H9 (cell line): ENCODE measurements around the gene HSF2. TPM values are rescaled to one million over a fixed set of nuclear protein-coding genes. Genes with fewer than 3 reads are reported as not detected.

Source experiments
- DNase-seq: peaks from one replicate; pipeline ENCODE4 v3.0.0-alpha.2; 2017
- H2AFZ ChIP-seq: one replicate; pipeline ENCODE4 v1.6.1; 2013; ENCODE audit warnings: mild to moderate bottlenecking, low read length, control low read depth, moderate library complexity
- H2AK5ac ChIP-seq: 2 replicates; pipeline ENCODE4 v1.6.1; 2013; ENCODE audit warnings: low read length, control low read depth, mixed read lengths; ENCODE audit not compliant: insufficient read length
- H2BK120ac ChIP-seq: one replicate; pipeline ENCODE4 v1.6.1; 2013; ENCODE audit warnings: low read depth, mild to moderate bottlenecking, low read length, control low read depth, inconsistent platforms; ENCODE audit not compliant: poor library complexity, severe bottlenecking
- H2BK12ac ChIP-seq: 2 replicates; pipeline ENCODE4 v1.6.1; 2013; ENCODE audit warnings: low read length, control low read depth, mixed read lengths, low read depth; ENCODE audit not compliant: insufficient read length
- H2BK15ac ChIP-seq: 2 replicates; pipeline ENCODE4 v1.6.1; 2013; ENCODE audit warnings: low read depth, low read length, control low read depth
- H2BK20ac ChIP-seq: one replicate; pipeline ENCODE4 v1.6.1; 2013; ENCODE audit warnings: low read depth, mild to moderate bottlenecking, low read length, control low read depth, inconsistent platforms; ENCODE audit not compliant: poor library complexity, severe bottlenecking
- H2BK5ac ChIP-seq: 2 replicates; pipeline ENCODE4 v1.6.1; 2013; ENCODE audit warnings: low read length, control low read depth, mixed read lengths; ENCODE audit not compliant: insufficient read length
- H3K14ac ChIP-seq: 2 replicates; pipeline ENCODE4 v1.6.1; 2013; ENCODE audit warnings: low read length, control low read depth; ENCODE audit not compliant: insufficient read depth
- H3K18ac ChIP-seq: 2 replicates; pipeline ENCODE4 v1.6.1; 2013; ENCODE audit warnings: low read depth, mild to moderate bottlenecking, mixed read lengths, low read length, control low read depth; ENCODE audit not compliant: insufficient read length
- H3K23ac ChIP-seq: 2 replicates; pipeline ENCODE4 v1.6.1; 2013; ENCODE audit warnings: low read length, control low read depth, mixed read lengths, low read depth; ENCODE audit not compliant: insufficient read length
- H3K23me2 ChIP-seq: 2 replicates; pipeline ENCODE4 v1.6.1; 2013; ENCODE audit warnings: low read depth, mild to moderate bottlenecking, mixed read lengths, low read length, control low read depth; ENCODE audit not compliant: insufficient read length, poor library complexity, severe bottlenecking
- H3K27ac ChIP-seq: 2 replicates; pipeline ENCODE4 v1.5.1; 2013; ENCODE audit warnings: low read length, control low read depth, mixed read lengths, low read depth; ENCODE audit not compliant: insufficient read length
- H3K27me3 ChIP-seq: 2 replicates; pipeline ENCODE4 v1.6.1; 2013; ENCODE audit warnings: low read length, control low read depth, inconsistent platforms; ENCODE audit not compliant: insufficient read depth
- H3K4ac ChIP-seq: 2 replicates; pipeline ENCODE4 v1.6.1; 2013; ENCODE audit warnings: low read depth, mild to moderate bottlenecking, control low read depth, inconsistent platforms, low read length, moderate library complexity
- H3K4me1 ChIP-seq: 2 replicates; pipeline ENCODE4 v1.6.1; 2013; ENCODE audit warnings: low read length, control low read depth, inconsistent platforms; ENCODE audit not compliant: insufficient read depth
- H3K4me2 ChIP-seq: 2 replicates; pipeline ENCODE4 v1.6.1; 2013; ENCODE audit warnings: low read length, control low read depth, mixed read lengths; ENCODE audit not compliant: insufficient read length, insufficient read depth
- H3K56ac ChIP-seq: 2 replicates; pipeline ENCODE4 v1.6.1; 2013; ENCODE audit warnings: low read depth, mild to moderate bottlenecking, mixed read lengths, low read length, control low read depth; ENCODE audit not compliant: insufficient read length
- H3K79me1 ChIP-seq: 2 replicates; pipeline ENCODE4 v1.6.1; 2013; ENCODE audit warnings: low read depth, mild to moderate bottlenecking, moderate library complexity, low read length, control low read depth, inconsistent platforms; ENCODE audit not compliant: insufficient read depth, poor library complexity, severe bottlenecking
- H3K79me2 ChIP-seq: 2 replicates; pipeline ENCODE4 v1.6.1; 2013; ENCODE audit warnings: low read length, control low read depth, inconsistent platforms; ENCODE audit not compliant: insufficient read depth
- H3K9ac ChIP-seq: 2 replicates; pipeline ENCODE4 v1.6.1; 2013; ENCODE audit warnings: low read length, control low read depth, mixed read lengths; ENCODE audit not compliant: insufficient read length; ENCODE audit errors: extremely low read depth
- H3K9me3 ChIP-seq: one replicate; pipeline ENCODE4 v1.6.1; 2013; ENCODE audit warnings: low read depth, low read length, inconsistent platforms; ENCODE audit not compliant: control insufficient read depth
- H3T11ph ChIP-seq: one replicate; pipeline ENCODE4 v1.6.1; 2013; ENCODE audit warnings: mild to moderate bottlenecking, low read length, control low read depth, inconsistent platforms
- H4K20me1 ChIP-seq: one replicate; pipeline ENCODE4 v1.6.1; 2013; ENCODE audit not compliant: control insufficient read depth, insufficient read length, insufficient read depth
- H4K5ac ChIP-seq: 2 replicates; pipeline ENCODE4 v1.6.1; 2013; ENCODE audit warnings: low read depth, mild to moderate bottlenecking, mixed read lengths, low read length, control low read depth; ENCODE audit not compliant: insufficient read length
- H4K8ac ChIP-seq: replicated peaks from 2 replicates; pipeline ENCODE4 v1.6.1; 2013; ENCODE audit warnings: low read length, control low read depth, mixed read lengths, low read depth; ENCODE audit not compliant: insufficient read length
- H4K91ac ChIP-seq: 2 replicates; pipeline ENCODE4 v1.6.1; 2013; ENCODE audit warnings: low read depth, mild to moderate bottlenecking, moderate library complexity, mixed read lengths, low read length, control low read depth; ENCODE audit not compliant: insufficient read length
- H3K27ac Mint-ChIP-seq, 3 experiments: 2 replicates in 2 of 3; 3 replicates in 1 of 3; pipeline ENCODE4 v1.8.0; 2020 to 2021; ENCODE audit warnings: mixed read lengths in 3 of 3, mild to moderate bottlenecking in 1 of 3, moderate library complexity in 1 of 3
- H3K27me3 Mint-ChIP-seq: 2 replicates; pipeline ENCODE4 v1.8.0; 2021; ENCODE audit warnings: low read depth, mild to moderate bottlenecking, moderate library complexity, mixed read lengths
- H3K36me3 Mint-ChIP-seq, 3 experiments: 2 replicates in 2 of 3; 3 replicates in 1 of 3; pipeline ENCODE4 v1.8.0; 2020 to 2021; ENCODE audit warnings: low read depth in 3 of 3, mixed read lengths in 3 of 3; ENCODE audit not compliant: insufficient read depth in 1 of 3
- H3K4me1 Mint-ChIP-seq, 2 experiments: 2 replicates each; pipeline ENCODE4 v1.8.0; 2020; ENCODE audit warnings: mixed read lengths in 2 of 2
- H3K4me3 Mint-ChIP-seq, 2 experiments: 2 replicates in 1 of 2; 3 replicates in 1 of 2; pipeline ENCODE4 v1.8.0; 2020 to 2021; ENCODE audit warnings: mild to moderate bottlenecking in 2 of 2, mixed read lengths in 2 of 2, moderate library complexity in 1 of 2
- H3K9me3 Mint-ChIP-seq, 2 experiments: 2 replicates in 1 of 2; 3 replicates in 1 of 2; pipeline ENCODE4 v1.8.0; 2020; ENCODE audit warnings: mild to moderate bottlenecking in 2 of 2, mixed read lengths in 2 of 2, moderate library complexity in 1 of 2
- CTCF ChIP-seq: fragments of 200-600 bp; sonication (generic); conservative IDR thresholded peaks from 3 replicates; pipeline ENCODE4 v1.8.0; 2021; ENCODE audit warnings: antibody characterized with exemption, mild to moderate bottlenecking
- WGBS: extraction: QIAGEN DNeasy Blood & Tissue Kit; methylation state at CpG from one replicate; pipeline ENCODE4 v1.1.7; 2013; ENCODE audit warnings: missing lambda C conversion rate, low lambda C conversion rate, mixed read lengths; ENCODE audit not compliant: insufficient read length; ENCODE audit errors: extremely low coverage; 5-methylcytosine and 5-hydroxymethylcytosine counted together
- total RNA-seq: library from RNA; stranded (reverse); gene quantifications from 2 replicates; pipeline ENCODE4 v1.2.1, GENCODE V29; 2021

HSF2 gene
- total RNA-seq, 1 experiment from 2014 or later: 14.6 TPM

GRCh38 chr6:122426597-122426996, 27.1 kb downstream of the HSF2 start:
- H3K9me3 Mint-ChIP-seq: no peaks in the 10 kb centered on the region
- H3K56ac ChIP-seq: no peak overlapping the region
- H3K4me1 Mint-ChIP-seq: peaks cover 0 to 2% of the 10 kb centered on the region in 2 experiments; a peak in 1 of 4 replicates

More at GRCh38 chr6:122426597-122426996, 27.1 kb downstream of the HSF2 start:
- Histone ChIP-seq H3K23me2 (no peaks in the 10 kb centered on the region), H2AFZ (no peak overlapping the region), H3K4ac (no peak overlapping the region), H3K14ac (no peak overlapping the region), H3K9ac (no peak overlapping the region), H3K9me3 (no peaks in the 10 kb centered on the region), H4K5ac (no peak overlapping the region), H2BK12ac (no peak overlapping the region), H3K18ac (no peak overlapping the region), H4K20me1 (no peaks in the 10 kb centered on the region), H3K79me1 (no peaks in the 10 kb centered on the region), H3K23ac (no peak overlapping the region), H2BK15ac (no peak overlapping the region), H2BK5ac (no peak overlapping the region), H3K4me1 (no peaks in the 10 kb centered on the region), H3T11ph (no peak overlapping the region), H3K79me2 (no peaks in the 10 kb centered on the region), H3K4me2 (no peak overlapping the region), H2AK5ac (no peak overlapping the region), H3K27me3 (no peaks in the 10 kb centered on the region), H2BK20ac (no peak overlapping the region), H3K27ac (no peak overlapping the region), H4K8ac (no peak overlapping the region), H2BK120ac (no peak overlapping the region), H4K91ac (no peak overlapping the region)
- Mint-ChIP-seq H3K27ac (no peak overlapping the region; a peak in 1 of 7 replicates), H3K36me3 (peaks cover 8 to 72% (median 50%) of the 10 kb centered on the region in 3 experiments; a peak in 6 of 7 replicates), H3K4me3 (no peak overlapping the region), H3K27me3 (no peaks in the 10 kb centered on the region)
- no peak for TF ChIP-seq CTCF
- WGBS: no CpG with 5 or more reads among the region's 3 CpGs
- no peak for DNase-seq
